Kidney capillary endothelial cell (primary cell): ENCODE measurements around the gene UFM1.
"Not testable (repeated sequence)": the region's sequence is repeated elsewhere in the genome, so short reads cannot be mapped to it uniquely, and the experiment has no call there.

ENCODE experiments used
- DNase-seq: peaks from one replicate; pipeline ENCODE4 v3.0.0-alpha.2; 2018; ENCODE audit warnings: low spot score

The UFM1 gene

DNA sequence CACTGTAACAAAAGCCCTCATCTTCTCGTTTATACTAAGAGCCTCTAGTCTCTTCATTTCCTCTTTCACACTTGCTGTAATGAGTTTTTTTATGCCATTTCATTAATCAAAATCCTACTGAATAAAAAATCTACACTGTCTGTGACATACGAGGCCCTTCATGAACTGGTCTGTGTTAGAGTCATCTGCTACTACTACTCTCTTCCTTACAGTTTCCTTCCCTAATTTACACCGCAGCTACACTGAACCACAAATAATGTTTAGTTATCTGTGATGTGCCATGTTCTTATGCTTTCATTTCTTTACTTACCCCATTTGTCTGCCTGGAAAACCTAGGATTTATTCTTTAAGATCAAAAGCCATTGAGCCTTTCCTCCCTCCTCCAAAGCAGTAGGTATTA, 16.0 kb downstream of the UFM1 start:
- no peak for DNase-seq

DNA sequence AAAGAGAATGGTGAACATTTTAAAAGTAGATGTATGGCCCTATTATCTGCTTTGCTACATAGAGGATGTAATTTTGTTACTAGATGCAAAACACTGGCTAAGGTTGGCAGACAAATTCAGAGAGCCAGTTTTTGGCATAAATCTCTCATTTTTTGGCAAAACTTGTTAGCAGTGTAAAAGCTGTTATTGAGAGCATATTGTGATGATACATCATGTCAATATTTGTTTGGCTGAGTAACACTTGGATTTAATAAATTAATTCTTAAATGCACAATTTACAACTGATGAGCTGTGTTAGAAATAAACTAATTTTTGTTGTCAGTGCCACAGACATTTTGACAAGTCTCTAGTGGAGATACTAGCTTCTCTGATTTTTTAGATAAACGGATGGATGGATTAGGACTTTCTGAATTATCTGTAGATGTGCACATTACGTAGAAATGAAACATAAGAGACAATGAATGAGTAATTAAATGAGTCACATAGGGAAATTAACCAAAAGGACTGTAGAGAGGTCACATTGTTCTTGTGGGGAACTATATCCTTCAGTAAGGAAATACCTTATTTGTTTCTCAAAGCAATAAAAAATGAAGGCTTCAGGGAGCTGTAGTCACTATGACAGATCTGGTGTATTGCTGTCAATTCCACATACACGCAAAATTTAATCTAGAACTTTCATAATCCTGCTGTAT, 17.4 kb downstream of the UFM1 start:
- no peak for DNase-seq

DNA sequence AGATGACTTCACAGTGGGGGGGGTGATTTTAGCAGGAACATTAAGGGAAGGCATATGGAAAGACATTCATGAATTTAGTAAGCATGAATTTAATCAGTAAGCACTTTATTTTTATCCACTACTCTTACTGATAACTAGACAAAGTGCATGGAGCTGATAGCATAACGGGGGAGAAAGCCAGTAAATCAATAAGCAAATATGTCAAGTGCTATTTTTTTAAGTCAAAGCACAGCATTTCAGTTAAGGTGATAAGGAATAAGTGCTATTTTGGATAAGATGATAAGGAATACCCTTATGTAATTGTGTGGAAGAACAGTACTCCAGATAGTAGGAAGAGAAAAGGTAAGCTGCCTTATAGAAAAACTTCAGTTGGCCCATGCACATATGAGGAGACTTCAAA, 19.4 kb downstream of the UFM1 start:
- no peak for DNase-seq

DNA sequence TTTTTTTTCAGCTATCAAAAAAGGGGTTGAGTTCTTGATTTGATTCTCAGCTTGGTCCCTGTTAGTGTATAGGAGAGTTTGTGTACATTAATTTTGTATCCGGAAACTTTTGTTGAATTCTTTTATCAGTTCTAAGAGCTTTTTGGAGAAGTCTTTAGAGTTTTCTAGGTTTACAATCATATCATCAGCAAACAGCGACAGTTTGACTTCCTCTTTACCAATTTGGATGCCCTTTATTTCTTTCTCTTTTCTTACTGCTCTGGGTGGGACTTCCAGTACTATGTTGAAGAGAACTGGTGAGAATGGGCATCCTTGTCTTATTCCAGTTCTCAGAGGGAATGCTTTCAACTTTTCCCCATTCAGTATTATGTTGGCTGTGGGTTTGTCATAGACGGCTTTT, 20.4 kb downstream of the UFM1 start:
- not testable (repeated sequence) for DNase-seq

DNA sequence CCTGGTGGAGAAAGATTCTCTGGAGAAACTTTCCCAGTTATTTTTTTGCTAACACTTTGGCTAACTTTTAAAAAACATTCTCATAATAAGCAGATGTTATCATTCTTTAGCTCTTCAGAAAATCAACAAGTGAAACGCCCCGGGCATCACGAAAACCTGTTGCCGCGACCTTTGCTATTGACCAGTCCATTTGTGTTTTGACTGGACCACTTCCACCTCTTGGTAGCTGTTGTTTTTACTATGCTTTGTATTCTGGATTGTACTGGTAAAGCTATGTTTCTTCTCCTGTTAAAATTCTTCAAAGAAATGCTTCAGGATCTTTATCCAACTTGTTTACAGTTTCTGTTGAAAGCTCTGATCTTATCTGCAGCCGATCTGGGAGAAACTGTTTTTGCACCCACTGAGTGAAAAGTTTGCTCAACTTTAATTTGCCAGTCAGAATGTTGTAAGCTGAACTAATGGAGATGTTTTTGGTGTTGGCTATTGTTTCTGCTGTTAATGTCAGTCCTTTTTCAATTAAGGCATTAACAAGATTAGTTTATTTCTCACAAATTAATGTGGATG, 23.3 kb downstream of the UFM1 start:
- no peak for DNase-seq

DNA sequence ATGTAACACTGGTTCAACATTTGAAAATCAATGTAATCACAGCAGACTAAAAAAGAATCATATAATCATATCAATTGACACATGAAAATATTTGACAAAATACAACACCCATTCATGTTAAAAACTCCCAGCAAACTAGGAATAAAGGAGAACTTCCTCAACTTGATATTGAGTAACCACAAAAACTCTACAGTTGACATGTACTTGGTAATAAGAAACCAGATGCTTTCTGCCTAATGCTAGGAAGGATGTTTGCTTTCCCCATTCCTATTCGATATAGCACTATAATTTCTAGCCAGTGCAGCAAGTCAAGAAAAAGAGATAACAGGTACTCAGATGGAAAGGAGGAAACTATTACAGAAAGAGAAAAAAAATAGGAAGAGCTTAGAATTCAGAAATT, 26.9 kb downstream of the UFM1 start:
- DNase-seq: no peak

DNA sequence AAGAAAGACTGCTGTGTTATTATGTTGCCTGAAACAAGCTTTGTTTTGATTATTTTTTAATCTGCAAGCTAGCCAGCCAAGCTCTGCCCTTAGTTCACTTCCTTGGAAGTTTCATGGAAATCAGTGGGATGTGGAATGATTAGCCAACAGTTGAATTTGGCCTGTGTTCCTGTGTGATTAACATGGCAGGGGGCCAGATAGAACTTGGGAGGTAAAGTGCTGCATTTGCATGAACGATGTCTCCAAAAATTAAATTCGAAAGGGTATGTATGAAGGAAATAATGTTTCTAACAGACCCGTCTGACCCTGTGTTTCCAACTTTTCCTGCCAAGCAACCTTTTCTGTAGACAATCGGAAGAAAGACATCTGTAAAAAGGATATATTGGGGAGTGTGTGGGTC, 32.2 kb downstream of the UFM1 start:
- DNase-seq: no peak

DNA sequence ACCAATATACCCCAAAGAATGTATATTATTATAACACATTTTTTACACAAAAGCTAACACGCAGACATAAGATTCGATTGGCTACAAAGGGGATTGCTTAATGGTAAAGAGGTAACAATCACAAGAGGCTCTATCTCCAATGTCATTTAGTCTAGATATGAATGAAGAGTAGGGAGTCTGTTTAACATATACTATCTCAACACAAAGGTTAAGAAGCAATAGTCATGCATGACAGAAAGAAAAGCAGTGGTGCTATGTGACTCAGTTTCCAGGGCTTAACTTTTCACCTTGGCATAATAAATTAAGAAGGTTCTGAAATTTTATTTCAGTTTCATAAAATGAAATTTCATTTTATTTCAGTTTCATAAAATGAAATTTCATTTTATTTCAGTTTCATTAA, 33.3 kb downstream of the UFM1 start:
- DNase-seq: no peak

DNA sequence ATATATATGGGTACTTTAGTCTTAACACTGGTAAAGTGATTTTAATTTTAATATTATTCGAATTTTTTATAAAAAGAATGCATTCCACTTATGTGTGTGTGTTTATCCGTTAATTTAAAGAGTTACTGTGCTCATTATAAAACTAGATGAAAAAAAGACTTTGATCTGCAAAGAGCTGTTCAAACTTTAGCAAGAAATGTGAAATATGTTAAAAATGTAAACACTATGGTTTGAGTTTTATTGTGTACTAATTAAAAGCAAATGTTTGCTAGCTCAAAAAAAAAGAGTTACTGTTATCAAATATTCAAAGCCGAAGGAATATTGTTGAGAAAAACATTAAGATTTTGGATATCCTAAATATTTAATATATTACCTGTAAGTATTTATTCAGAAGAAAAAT, 34.5 kb downstream of the UFM1 start:
- no peak for DNase-seq

DNA sequence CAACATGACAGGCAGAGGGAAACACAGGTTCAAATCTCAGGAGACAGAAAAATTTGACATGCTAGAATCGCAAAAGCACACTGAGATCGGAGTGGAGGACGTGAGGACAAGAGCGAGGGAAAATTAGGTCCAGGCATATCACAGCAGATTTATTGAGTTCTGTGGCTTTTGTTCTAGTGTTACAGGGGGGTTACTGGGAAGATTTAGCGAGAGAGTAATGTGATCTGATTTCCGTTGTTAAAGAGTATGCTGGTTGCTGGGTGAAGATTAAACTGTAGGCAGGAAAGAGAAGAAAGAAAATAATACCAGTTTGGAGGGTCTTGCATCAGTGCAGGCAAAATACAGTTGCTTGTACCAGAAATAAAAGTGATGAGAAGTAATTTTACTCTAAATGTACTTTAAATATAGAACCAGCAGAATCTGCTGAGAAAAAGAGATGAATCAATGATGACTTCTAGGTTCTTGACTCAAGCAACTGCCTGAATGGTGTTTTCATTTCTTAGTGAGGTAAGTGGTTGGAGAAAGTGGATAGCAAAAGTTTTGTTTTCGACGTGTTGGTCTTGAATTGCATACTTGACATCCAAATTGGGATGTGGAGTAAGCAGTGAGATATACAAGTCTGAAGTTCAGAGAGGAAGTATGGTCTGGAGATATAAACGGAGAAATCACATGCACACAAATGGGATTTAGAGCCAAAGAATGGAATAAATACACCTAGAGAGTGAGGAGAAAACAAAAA, 35.7 kb downstream of the UFM1 start:
- no peak for DNase-seq

DNA sequence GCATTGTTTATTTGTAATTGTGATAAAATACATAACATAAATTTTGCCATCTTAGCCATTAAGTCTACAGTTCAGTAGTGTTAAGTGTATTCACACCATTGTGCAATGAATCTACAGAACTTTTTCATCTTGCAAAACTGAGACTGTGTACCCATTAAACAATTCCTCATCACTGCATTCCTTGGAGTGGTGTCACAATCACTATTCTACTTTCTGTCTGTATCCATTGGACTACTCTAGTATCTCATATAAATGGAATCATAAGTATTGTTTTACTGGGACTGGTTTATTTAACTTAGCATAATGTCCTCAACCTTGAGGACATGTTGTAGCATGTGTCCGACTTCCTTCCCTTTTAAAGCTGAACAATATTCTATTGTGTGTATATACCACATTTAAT, 36.8 kb downstream of the UFM1 start:
- no peak for DNase-seq

DNA sequence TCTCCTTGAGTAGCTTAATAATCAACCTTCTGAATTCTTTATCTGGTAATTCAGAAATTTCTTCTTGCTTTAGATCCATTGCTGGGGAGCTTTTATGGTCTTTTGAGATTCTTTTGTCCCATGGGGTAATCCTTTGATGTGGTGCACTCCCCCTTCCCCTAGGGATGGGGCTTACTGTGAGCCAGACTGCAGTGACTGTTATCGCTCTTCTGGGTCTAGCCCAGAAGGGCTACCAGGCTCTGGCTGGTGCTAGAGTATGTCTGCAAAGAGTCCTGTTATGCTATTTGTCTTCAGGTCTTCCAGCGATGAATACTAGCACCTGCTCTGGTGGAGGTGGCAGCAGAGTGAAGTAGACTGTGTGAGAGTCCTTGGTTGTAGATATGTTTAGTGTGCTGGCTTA, 41.7 kb downstream of the UFM1 start:
- no peak for DNase-seq

DNA sequence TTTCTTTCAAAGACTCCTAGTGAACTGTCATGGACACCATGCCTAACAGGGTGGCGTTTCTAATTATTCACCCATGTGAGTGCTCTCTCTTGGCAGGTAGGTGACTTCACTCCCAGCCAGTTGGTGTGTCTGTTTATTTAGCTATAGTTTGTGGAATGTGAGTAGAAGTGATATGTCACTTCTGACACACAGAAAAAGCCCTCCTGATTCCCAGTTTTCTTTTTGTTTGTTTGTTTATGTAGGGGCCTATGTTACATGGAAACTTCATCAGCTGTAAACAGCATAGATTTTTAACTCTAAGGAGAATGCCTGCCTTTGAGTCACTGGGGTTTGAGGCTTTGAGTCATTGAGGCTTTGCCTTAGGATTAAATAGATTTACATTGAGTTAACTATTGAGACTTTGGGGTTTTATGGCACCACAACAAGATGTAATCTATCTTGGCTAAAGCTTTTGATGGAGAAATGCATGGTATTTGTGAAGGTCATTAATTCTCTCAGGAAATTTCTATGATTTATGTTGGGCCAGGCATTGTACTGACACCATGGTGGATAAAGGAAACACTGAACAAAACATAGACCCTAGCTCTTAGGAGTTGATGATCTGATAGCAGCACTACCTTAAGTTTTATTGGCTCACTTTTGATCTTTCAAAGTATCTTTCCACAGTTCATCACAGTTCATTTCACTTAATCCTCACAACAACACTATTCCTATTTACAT, 45.3 kb downstream of the UFM1 start:
- no peak for DNase-seq

DNA sequence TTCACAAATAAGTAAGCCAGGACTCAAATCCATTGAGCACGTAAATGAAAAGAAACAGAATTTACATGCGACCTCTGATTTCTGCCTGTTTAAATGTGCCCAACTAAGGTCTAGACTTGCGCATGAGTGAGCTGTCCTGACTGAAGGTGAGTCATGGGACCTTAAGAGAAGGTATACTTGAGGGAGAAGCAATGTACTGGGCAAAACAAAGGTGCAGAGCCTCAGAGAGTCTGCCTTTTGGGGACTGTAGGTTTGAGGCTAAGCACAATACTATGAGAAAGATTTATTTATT, 45.8 kb downstream of the UFM1 start:
- no peak for DNase-seq

DNA sequence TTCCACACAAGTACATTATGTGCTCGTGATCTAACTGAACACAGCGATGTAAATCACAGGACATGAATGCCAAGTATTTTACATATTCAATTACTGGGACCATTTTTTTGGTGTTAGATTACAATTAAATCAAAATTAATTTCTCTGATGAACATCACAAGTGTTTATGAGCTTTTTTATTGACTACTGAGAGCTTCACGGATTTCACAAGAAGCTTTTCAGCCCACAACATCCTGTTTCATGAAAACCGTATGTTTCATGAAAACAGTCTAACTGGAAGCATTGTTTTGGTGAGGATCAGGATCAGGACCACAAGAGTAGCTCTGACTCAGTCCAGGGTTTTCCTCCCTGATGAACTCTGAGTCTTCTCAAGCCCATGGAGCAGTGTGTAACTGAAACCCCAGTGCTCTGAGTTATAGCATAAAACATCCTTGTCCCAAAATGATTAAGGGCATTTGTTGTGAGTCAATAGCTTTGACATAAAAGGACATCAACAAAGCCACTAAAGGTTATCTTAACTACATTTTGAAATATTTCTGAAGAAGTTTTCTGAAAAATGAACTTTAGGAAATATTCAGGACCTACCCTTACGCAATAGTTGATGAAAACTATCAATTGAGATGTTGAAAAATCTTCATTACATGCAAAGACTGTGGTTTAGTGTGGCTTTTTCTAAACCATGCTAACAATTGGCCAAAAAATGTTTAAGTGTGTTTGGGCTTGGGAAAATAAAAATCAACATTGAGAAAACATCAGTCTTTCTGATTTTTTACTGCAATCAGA, 49.3 kb downstream of the UFM1 start:
- no peak for DNase-seq

DNA sequence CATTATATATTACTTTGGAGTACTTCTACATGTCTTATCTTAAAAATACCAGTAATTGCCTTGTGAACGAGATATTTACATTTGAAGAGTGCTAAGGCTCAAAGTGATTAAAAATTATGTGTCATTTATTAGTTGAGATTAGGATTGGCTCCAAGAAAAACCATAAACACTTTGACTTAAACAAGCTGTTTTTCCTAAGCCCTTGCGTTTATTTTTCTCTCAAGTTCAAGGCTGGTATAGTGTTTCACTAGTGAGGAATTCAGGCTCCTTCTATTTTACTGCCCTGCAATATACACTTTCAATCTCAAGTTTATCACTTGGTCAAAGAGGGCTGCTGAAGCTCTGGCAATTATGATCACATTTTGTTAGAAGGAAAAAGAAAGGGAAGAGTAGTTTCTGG, 49.9 kb downstream of the UFM1 start:
- no peak for DNase-seq

DNA sequence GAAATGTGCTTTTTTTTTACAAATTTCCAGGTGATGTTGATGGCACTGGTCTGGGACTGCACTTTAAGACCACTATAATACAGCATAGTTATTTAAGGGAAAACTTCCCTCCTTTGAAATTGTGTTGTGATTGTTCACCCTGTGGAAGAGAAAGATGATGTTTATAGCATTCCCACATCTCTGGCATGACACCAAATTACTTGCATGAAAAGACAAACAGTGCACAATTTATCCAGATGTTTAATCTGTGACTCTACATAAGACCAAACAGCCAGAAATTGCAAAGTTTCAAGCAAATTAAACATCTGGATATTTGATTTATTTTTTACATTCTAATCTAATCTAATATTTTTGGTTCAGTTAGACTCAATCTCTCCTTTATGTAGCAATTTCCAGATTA, 51.6 kb downstream of the UFM1 start:
- no peak for DNase-seq

DNA sequence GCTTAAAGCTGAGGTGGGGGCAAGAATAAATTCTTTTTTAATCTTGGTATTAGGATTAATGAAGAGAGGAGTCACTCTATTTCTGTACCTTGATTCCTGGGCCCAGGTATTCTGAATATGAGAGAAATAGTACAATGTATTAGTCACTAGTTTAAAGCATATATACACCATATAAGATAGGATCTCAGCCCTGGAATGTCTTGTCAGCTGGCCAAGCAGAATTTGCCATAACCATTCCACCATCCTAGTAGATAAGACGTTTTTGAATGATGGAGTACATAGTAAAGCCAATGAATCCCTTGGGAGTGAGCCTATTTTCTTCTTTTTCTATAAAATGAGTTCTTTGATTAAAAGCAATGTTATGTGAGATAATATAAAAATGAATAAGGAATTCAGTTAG, 55.6 kb downstream of the UFM1 start:
- no peak for DNase-seq

DNA sequence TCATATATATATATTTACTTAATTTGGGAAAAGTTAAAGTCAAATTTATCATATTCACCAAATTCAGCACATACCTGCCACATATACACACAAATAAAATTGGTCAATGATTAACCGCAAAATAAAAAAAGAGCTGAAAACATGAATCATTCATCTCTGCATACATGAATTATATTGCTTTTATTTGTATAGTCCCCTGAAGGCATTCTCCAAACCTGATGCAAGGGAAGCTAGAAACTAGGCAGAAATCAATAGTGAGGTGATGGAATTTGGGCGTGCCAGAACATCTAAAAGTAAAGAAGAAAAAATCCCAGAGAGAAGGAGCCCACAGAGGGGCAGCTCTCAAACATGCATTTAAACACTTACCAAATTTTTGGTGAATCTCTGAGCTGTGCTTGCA, 60.1 kb downstream of the UFM1 start:
- no peak for DNase-seq

DNA sequence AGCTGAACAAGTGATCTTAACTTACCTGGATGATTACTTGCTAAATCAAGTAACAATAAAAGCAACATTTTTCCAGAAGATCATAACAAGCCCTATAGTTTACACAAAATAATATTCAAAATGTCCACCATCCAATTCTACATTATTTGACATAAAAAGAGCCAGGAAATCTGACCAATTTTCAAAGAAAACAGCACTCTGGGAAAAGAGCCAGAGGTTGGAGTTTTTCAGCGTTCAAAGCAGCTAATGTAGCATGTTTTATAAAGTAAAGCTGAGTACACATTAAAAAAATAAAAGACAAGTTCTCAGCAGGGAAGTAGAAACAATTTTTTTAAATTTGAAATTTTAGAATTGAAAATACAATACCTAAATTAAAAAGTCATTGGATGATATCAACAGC, 62.6 kb downstream of the UFM1 start:
- DNase-seq: no peak
